ENCODE measurements around the gene ITIH4.

The ITIH4 gene

DNA sequence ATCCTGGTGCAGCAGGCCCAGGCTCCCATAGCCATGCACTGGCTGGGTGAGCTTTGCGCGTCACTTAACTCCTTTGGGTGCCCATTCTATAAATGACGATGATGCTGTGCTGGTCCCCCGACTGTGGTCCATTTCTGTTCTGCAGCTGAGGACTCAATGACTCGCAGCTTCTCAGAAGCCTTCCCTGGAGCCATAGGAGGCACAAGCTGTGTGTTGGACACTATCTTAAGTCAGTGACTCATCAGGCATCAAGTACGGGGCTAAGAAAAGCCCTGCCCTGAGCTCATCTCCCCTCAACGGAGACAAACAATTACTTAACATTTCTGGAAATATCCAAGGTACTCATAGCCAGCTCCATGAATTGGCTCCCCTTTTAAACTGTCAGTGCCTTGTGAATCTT is 18.1 kb upstream of the ITIH4 start:
- no peak for DNase-seq (ENCODE audit: low read depth)

DNA sequence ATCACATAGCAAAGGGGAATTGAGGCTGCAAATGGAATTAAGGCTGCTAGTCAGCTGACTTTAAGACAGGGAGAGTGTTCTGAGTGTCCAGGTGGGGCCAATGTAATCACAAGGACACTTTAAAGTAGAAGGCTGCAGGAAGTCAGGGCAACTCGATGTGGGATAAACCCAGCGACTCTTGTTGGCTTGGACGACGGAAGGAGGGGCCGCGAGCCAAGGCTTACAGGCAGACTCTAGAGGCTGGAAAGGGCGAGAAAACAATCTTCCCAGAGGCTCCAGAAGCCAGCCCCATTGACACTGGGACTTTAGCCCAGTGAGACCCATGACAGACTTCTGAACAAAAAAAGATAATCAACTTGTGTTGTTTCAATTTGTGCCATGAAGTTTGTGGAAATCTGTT is 17.3 kb upstream of the ITIH4 start:
- DNase-seq (ENCODE audit: low read depth) = no peak

DNA sequence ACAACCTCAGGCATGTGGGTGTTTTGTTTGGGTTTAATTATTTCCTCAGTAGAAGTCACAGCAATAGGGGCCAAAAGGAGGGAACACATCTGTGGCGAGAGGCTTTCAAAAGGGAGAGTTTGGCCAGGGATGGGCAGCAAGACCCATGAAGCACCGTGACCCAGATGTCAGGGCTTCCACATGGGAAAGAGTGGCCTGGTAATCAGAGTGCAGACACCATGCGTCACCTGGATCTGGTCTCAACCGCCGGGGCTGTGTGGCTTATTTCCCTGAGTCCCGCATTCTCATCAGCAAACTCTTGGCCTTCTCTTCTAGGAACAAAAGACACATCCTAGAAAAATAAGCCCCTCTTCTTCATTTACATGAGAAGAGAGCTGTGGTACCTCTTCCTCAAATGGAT is 16.8 kb upstream of the ITIH4 start:
- DNase-seq (ENCODE audit: low read depth) = no peak

DNA sequence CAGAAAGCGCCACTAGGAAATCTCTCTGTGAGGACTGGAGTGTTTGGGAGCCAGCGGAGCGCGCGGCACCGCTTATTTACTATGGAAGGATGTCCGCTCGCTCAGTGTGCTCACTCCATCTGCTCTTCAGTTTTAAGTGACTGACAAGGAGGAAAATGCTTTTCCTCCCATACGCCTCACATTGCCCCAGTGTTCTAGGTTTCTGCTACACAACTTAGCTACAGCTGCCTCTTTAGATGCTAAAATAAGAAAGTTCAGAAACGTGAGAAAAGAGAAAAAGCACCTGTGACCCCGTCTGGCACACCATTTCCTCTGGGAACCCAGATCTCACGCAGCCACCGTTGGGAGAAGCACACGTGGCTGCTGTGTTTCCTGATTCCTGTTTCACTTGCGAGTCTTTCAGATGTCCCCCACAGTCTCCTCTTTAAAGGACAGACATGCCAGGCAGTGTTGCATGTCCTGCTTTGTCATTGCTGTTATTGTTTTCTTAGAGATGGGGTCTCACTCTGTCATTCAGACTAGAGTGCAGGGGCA is 16.0 kb upstream of the ITIH4 start:
- no peak for DNase-seq (ENCODE audit: low read depth)

DNA sequence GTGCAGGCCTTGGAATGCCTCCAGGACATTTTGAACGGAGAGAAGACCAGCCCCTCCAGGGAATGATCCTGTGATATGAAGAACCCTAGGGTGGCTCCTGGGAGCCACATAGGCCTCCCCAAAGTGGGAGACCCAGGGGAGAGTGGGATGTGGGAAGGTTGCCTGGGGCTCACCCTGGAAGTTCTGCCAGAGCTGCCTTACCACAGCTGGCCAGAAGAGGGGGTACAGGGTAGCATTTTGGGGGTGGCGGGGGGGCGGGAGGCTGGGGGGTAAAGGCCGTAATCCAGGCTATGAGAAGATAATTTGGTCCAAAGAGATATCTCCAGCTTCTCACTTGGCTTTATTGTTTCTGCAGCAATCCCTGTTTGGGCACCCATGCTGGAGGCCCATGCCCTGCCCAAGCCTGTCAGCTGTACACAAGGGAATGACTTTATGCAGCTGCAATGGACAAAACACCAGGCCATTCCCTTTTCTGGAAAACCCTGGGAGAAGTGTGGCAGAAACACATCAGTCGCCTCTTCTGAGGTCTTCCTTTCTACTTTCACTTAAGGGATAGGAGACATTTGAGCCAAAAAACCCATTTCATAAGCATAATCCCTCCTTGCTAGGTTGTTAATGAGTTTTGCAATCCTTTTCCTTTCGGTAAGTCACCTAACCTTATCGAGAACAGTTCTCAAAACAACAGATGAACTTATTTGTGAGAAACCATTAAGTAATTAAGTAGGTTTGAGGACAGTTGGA is 15.4 kb upstream of the ITIH4 start:
- DNase-seq (ENCODE audit: low read depth) = no peak

DNA sequence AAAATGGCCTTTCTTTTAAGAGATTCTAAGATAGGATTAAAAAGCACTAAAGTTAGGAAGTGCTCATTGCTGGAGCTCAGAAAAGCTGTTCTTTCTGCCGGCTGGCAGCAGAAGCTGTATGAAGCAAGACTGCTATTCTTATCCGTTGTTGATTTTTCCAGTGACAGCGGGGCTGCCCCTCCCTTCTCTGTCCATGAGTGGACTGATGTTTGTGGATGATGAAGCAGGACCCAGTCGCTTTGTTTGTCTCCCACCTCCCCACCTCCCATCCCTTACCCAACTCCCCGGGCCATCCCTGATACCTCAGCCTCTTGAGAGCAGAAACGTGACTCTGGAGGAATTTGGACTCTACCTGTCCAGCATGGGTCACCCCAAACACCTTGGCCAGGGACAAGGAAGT is 14.7 kb upstream of the ITIH4 start:
- no peak for DNase-seq (ENCODE audit: low read depth)

DNA sequence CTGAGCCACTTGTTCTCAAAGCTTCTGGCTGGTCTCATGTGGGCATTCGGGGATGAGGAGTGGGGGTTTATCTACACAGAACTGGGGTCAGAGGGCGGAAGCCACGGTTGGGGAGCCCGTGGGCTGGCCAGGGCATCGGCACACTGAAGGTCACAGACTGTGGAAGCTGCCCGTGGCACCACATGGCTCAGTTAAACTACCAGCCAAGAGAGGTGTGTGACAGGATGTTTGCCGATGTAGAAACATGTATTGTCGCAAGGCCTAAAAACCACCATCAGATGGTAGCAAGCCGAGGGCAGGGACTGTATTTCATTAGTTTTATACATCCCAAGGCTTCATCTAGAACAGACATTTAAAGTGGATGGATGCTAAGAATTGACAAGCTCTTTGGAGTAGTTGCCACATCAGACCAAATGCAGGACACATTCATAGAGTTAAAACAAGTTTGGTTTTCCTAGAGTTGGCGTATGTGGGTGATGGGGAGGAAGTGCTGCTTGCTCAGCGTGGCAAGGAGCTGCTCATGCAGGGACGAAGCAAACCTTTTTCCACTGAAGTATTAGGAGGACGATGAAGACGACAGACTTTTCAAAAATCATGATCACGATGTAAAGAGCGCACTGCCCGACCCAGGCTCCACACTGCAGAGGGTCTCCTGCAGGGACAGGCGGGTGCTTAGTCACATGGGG is 14.0 kb upstream of the ITIH4 start:
- no peak for DNase-seq (ENCODE audit: low read depth)

DNA sequence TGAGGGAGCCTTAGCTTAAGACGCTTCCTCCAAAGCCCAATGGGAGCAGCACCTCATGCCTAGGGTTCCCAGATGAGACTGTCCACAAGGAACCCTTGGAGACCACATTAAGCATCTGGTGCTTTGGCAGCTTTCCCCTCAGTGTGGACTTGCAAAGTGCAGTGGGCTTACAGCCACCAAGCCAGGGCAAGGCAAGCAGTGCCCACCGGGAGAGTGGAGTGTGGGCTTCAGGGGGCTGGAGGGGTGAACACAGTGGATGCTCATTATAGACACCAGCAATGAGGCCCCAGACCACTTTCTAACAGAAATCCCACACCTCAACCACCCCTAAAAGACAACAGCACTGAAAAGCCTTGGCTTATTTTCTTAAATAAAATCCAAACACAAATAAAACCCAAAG is 13.4 kb upstream of the ITIH4 start:
- no peak for DNase-seq (ENCODE audit: low read depth)

DNA sequence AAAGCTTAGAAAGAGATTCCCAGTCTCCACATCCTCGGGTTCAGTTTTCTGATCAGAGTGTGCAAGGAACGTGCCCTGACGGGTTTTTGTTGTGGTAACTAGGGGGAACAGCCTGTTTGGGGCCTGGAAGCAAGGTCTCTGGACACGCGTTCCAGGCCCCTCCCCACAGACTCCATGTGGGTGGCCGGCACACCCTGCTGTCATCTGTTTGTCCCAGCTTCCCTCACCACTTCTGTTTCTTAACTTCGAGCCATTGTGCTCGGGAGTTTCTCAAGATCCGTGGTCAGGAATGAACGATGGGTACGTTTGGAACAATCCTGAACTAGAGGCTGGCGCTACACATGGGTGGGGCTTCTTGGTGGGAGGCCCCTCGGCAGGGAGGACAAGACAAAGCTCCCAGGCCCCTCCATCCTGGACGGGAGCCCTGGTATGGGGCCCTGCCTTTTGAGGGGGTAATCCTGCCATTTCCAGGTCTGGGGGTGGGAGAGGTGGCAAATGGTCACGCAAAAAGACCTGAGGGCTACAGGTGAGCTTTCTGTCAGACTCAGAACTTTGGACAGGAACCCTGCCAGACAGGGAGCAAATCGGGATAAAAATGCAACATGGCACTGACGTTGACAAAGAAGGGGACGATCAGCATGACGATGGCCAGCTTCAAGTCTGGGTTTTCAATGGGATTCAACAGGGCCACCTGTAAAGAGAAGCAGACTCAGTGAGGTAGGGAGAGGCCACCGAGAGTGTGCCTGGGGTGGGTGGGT is 12.8 kb upstream of the ITIH4 start:
- no peak for DNase-seq (ENCODE audit: low read depth)

DNA sequence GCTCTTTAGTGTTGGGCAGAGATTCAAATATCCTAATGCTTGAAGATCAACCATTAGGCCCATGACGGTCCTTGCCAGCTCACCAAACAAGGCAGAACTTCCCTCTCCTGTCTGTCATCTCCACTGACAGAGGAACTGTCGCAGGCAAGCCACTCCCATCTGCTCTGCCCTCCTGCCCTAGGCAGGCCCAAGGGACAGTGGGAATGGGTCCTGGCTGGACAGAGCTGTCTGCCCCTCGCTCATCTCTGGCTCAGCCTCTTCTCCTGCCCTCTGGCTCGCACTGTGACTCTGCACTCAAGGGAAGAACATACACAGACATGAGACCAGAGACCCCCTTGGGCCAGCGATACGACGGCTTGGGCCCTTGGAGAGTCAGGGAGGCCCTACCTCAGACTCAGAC is 12.0 kb upstream of the ITIH4 start:
- no peak for DNase-seq (ENCODE audit: low read depth)

DNA sequence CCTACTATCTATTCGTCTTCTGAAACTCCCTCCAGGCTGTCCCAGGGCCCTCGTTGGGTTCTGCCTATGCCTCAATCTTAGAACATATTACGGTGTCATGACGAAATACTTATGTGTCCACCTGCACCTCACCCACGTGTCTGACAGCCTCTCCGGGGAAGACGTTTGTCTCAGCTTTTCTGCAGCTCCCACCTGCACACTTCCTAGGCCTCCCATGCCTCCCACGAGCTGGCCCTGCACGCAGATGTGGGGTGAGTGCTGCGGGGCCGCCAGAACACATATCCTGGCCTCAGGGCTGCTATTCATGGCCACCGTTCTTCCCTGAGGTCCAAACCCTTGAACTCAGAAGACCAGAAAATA is 11.5 kb upstream of the ITIH4 start:
- no peak for DNase-seq (ENCODE audit: low read depth)

DNA sequence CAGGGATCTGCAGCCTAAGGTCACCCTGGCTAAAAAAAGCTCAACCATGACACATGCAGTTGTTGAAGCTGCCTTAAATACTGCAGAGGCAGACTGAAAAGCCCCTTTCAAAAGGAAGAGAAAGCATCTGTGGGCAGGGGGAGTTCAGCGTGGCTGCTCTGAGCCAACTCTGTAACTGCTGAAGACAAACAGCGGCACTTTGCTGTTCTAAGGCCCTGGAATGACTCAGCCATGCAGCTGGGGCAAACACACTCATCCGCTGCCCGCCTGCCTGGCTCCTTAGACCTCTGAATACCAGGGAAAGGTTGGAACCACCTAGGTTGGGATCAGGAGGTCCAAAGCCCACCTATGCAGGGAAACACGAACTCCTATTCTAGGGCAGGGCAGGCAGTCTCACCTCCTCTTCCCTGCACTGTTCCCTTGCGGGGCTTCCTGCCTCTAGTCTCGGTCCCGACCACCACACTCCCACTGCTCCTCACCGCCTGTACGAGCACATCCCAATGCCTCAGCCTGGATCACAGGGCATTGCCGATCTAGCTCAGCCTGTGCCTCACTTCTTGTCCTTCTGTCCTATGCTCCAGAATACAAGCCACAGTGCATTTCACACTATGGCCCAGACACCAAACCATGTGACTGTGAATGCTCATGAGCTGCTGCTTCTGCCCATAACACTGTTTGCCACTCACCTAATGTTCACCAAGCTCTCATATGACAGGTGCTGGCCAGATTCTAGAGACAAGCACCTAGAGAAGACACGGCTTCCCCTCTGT is 10.9 kb upstream of the ITIH4 start:
- DNase-seq (ENCODE audit: low read depth) = no peak

DNA sequence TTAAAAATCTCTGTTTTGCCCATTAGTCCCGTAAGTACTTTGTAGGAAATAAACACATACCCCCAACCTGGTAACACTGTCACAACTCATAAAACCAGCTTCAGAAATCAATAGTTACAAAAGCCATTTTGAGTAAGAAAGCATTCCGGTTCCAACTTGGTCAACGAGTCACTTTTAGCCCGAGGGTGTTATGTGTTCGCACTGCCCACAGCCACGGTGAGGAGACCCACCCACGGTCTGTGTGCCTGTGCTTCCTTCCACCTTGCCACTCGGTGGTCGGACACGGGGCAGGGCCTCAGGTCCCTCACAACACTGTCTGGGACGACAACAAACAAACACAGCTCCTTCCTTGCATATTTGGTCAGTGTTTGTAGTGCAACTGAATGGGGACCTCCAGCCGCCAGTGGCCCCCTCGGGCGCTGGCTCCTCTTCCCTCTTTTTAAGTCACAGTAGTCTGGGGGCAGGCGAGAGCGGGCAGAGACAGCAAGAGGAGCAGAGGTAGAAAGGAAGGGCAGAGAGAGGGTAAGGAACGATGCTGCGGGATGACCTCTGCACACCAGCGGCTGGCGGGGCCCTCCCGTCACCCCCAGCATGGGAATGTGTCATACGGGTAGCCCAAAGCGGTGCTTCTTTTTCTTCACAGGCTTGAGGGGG is 9.5 kb upstream of the ITIH4 start:
- no peak for DNase-seq (ENCODE audit: low read depth)

DNA sequence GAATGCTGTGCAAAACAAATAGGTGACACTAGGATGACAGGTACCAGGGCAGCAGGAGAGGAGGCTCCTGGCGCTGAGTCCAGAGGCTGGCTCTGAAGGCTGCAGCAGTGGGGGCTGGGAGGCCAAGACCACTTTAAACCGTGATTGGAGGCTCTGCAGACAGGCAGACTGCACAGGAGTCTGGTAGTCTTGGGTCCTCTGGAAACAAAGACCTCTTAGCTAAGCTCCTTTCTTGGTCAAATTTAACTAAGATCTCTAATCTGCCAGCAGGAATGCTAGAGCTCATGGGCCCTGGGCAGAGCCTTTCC is 8.8 kb upstream of the ITIH4 start:
- no peak for DNase-seq (ENCODE audit: low read depth)

DNA sequence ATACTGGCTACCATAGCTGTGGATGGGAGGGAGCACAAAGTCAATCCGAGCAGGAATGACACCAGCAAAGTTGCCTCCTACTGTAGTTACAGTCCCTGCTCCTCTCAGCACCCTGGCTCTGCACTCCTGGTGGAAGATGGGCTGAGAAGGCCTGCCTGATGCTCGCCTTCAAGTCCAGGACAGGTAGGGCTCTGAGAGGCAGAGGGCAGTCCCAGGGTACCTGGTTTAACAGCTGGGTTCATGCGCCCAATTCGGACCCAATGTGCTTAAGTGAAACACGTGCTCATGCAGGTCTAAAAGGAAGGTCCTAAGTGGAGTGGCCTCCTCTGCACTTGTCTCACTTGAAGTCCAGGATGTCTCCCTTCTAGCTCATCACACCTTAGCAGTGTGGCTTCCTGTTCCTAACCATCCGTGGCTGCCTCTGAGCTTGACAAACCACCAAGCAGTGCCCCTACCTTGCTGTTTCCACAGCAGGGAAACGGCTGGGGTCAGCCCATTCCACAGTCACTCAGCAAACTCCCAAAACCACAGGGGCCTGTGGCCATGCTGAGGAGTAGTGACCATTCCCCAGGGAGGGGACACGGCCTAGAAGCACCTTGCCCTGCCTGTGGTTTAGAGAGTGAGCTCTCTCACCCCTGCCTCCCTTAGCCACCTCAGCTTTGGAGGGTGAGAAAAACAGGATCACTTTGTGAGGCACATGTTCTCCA is 8.2 kb upstream of the ITIH4 start:
- DNase-seq (ENCODE audit: low read depth) = no peak

DNA sequence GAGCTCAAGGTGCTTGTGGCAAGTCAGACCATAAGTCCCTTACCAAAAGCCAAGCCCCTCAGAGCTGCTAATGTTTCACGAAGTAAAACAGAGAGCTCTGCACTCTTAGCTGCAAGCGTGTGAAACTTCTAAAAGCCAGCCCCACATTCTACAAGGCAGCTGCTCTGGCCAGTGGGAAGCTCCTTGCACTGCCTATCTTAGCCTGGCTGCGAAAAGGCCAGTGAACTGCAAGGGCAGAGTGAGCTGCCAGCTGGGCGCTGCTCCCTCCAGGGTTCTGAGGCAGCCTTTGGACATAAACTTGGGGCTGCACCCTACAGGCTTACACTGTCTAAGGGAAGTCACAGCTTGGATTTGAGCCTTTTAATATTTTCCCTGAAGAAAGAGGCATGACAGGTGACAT is 6.5 kb upstream of the ITIH4 start:
- no peak for DNase-seq (ENCODE audit: low read depth)

DNA sequence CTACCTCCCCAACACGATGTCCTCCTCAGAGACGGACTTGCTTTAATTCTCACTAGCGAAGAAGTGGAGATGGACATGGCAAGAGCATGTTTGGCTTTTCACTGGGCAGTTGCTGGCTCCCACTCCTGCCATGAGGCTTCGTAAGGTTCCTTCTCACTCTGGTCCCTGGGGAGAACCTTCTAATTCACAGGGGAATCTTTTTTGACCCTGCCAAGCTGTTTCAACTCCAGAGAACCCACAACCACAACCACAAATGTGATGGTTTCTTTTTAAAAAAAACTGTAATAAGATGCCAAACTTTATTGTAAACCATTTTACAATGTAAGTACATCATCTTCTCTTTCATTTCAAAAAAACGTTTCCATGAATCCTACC is 6.0 kb upstream of the ITIH4 start:
- no peak for DNase-seq (ENCODE audit: low read depth)

DNA sequence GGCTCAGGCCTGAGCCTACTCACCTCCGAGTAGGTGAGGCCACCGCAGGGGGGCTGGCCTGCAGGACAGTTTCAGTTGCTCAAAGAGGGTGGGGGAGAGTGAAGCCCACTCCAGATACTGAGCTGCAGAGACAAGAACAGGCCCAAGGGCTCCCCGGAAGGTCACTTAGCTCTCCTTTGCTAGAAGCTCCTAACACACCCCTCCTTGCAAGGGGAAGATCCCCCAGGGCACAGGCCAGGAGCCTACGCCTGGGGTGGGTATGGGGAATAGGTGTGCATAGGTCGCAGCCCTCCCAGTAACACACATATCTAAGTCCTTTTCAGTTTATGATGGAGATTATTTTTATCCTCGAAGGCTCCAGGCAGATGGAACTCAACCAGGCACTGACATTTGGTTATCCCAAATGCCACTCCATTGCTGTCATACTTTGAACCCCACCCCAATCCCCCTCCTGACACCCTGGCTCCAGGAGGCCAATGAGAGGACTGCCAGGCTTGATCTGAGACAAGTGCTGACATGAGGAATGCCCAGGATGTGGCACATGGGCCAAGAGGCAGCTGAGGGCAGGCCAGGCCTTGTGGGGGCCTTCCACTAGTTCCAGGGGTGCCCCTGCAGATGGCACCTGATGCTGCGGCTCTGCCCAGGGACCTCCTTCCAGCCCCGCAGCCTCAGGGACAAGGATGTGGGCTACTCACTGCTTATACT is 5.4 kb upstream of the ITIH4 start:
- DNase-seq (ENCODE audit: low read depth) = no peak

DNA sequence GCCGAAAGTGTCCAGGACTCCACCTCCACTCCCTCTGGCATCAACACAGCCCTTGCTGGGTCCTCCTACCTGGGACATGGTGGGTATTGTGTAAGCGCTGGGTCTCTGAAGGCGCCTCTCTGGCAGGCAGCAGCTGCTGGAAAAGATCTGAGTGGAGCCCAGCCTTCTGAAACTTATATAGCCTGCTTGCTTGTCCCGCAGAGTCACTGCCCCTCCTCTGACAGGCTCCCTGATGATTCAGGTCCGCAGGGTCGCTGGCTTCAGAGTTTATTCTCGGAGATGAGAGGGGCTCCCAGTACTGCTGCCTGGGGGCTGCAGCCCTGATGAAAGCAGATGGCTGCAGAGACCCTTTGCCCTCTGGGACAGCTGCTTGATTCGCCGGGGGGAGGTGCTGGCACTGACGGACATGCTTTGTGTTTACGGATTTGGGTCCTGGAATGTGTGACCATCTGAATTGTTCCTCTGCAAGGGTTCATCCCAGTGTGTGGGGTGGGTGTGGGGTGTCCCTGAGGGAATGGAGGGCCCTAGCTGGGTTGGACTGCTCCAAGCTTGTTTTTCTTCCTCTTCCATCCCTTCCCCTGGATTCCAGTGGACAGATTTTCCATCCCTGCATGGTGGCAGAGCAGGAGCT is 4.5 kb upstream of the ITIH4 start, which contains the start of gene MUSTN1:
Gene MUSTN1 (minus strand): TSS at position 149 of the 631 bp plus-strand sequence. CDS start 71 bp downstream, at position 78.
- DNase-seq (ENCODE audit: low read depth) = no peak

DNA sequence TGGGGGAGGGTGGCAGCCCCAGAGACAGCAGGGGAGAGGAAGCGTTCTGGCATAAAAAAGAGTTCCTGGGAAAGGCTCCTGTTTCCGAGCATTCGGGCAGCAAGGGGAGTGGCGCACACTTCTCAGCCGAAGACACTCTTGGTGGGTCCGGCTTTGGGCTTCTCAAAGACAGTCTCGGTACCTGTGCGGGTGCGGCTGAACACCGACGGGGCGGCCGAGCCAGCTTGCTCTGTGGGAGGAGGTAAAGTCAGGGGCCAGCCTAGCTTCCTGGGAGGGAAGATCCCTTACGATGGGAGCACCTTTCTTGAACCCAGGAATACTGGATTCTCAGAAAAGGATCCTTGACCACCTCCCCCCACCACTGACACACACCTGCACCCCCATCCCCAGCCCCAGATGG is 2.7 kb upstream of the ITIH4 start:
- DNase-seq (ENCODE audit: low read depth) = no peak

All from stimulated activated CD8-positive, alpha-beta memory T cell treated with anti-CD3 and anti-CD28 coated beads, Interleukin-4, amount 100 ng/mL, for 24 hours (primary cell).